Endodermal cell (in vitro differentiated cells): ENCODE results near the gene DSTN. TPM values are rescaled to one million over a fixed set of nuclear protein-coding genes. Genes with fewer than 3 reads are reported as not detected.

ENCODE experiments used
- DNase-seq: peaks from one replicate; pipeline ENCODE4 v3.0.0-alpha.2; 2017
- H3K27ac ChIP-seq: 2 replicates; pipeline ENCODE4 v1.5.1; 2013; ENCODE audit warnings: mild to moderate bottlenecking, low read depth, low read length, moderate library complexity
- H3K27me3 ChIP-seq: 2 replicates; pipeline ENCODE4 v1.6.1; 2013; ENCODE audit warnings: mild to moderate bottlenecking, low read length, moderate library complexity; ENCODE audit not compliant: insufficient read depth, control insufficient read depth, poor library complexity, severe bottlenecking
- H3K36me3 ChIP-seq: 2 replicates; pipeline ENCODE4 v1.7.0; 2013; ENCODE audit warnings: mild to moderate bottlenecking, low read length, moderate library complexity; ENCODE audit not compliant: control insufficient read depth, insufficient read depth
- H3K4me1 ChIP-seq: one replicate; pipeline ENCODE4 v1.7.0; 2013; ENCODE audit warnings: low read length; ENCODE audit not compliant: control insufficient read depth, insufficient read depth
- H3K4me3 ChIP-seq: 2 replicates; pipeline ENCODE4 v1.5.1; 2013; ENCODE audit warnings: mild to moderate bottlenecking, low read length, moderate library complexity
- H3K9ac ChIP-seq: 2 replicates; pipeline ENCODE4 v1.6.1; 2013; ENCODE audit warnings: mild to moderate bottlenecking, low read length, moderate library complexity; ENCODE audit not compliant: poor library complexity, severe bottlenecking; ENCODE audit errors: extremely low read depth
- H3K9me3 ChIP-seq: 2 replicates; pipeline ENCODE4 v1.6.1; 2013; ENCODE audit warnings: mild to moderate bottlenecking, low read length, moderate library complexity; ENCODE audit not compliant: control insufficient read depth
- H3K27ac Mint-ChIP-seq: 2 replicates; pipeline ENCODE4 v1.8.0; 2020; ENCODE audit warnings: mixed read lengths
- H3K27me3 Mint-ChIP-seq: 2 replicates; pipeline ENCODE4 v1.8.0; 2021; ENCODE audit warnings: mild to moderate bottlenecking, mixed read lengths; ENCODE audit not compliant: insufficient read depth
- H3K36me3 Mint-ChIP-seq: 2 replicates; pipeline ENCODE4 v1.8.0; 2020; ENCODE audit warnings: low read depth, mixed read lengths
- H3K4me1 Mint-ChIP-seq: 2 replicates; pipeline ENCODE4 v1.8.0; 2020; ENCODE audit warnings: mixed read lengths
- H3K4me3 Mint-ChIP-seq: 2 replicates; pipeline ENCODE4 v1.8.0; 2020; ENCODE audit warnings: mild to moderate bottlenecking, moderate library complexity, mixed read lengths
- H3K9me3 Mint-ChIP-seq: 2 replicates; pipeline ENCODE4 v1.8.0; 2020; ENCODE audit warnings: mild to moderate bottlenecking, mixed read lengths
- CTCF ChIP-seq: fragments of 200-600 bp; sonication (generic); conservative IDR thresholded peaks from 2 replicates; pipeline ENCODE4 v1.5.0; 2021; ENCODE audit warnings: antibody characterized with exemption, mild to moderate bottlenecking
- WGBS, 2 experiments: methylation state at CpG; one replicate each; pipeline versions ENCODE4 v1.1.5 to v1.1.7; 2013; ENCODE audit warnings: missing lambda C conversion rate in 2 of 2, mixed read lengths in 1 of 2; ENCODE audit not compliant: insufficient coverage in 1 of 2, insufficient read length in 1 of 2; 5-methylcytosine and 5-hydroxymethylcytosine counted together
- total RNA-seq, 2 donors: library from RNA; stranded (reverse); fragmentation: NEBNext Ultra II Directional in 1 of 2; extraction: Animal tissue kit (Norgen Biotek cat#: 25700) in 1 of 2; gene quantifications; 2 replicates in 1 of 2; 3 replicates in 1 of 2; pipeline ENCODE4 v1.2.1, GENCODE V29; 2021

DSTN gene
- total RNA-seq, 2 donors from 2014 or later, result 196 to 204 TPM

- H3K9me3 ChIP-seq, result no peaks in the 10 kb centered on the region
- no peak overlapping the region for H3K4me3 ChIP-seq
- no peak overlapping the region for H3K27ac ChIP-seq
- TF ChIP-seq CTCF, result no peak
- no peak overlapping the region for H3K9ac ChIP-seq
- no peaks in the 10 kb centered on the region for H3K36me3 ChIP-seq
- Mint-ChIP-seq H3K9me3 (no peaks in the 10 kb centered on the region), H3K27ac (no peak overlapping the region), H3K27me3 (peaks cover 3% of the 10 kb centered on the region), H3K4me3 (no peak overlapping the region), H3K4me1 (peaks cover 4% of the 10 kb centered on the region), H3K36me3 (no peaks in the 10 kb centered on the region)
- no peak for DNase-seq
- no peaks in the 10 kb centered on the region for H3K4me1 ChIP-seq
- 88 to 98% methylated on average over 4 to 5 of the region's 5 CpGs for WGBS, 2 experiments
- H3K27me3 ChIP-seq, result no peaks in the 10 kb centered on the region
Observed at GRCh38 chr20:17523326-17523725, 46.5 kb upstream of the DSTN start.

- Mint-ChIP-seq H3K27me3 (peaks cover 3% of the 10 kb centered on the region), H3K4me3 (no peak overlapping the region), H3K36me3 (no peaks in the 10 kb centered on the region), H3K4me1 (peaks cover 4% of the 10 kb centered on the region), H3K9me3 (no peaks in the 10 kb centered on the region), H3K27ac (no peak overlapping the region)
- H3K36me3 ChIP-seq, result no peaks in the 10 kb centered on the region
- H3K4me3 ChIP-seq, result no peak overlapping the region
- WGBS, 2 experiments, result 91 to 96% methylated on average over 7 to 8 of the region's 8 CpGs
- no peak overlapping the region for H3K9ac ChIP-seq
- DNase-seq, result no peak
- no peaks in the 10 kb centered on the region for H3K4me1 ChIP-seq
- no peaks in the 10 kb centered on the region for H3K27me3 ChIP-seq
- TF ChIP-seq CTCF, result no peak
- H3K27ac ChIP-seq, result no peak overlapping the region
- H3K9me3 ChIP-seq, result no peaks in the 10 kb centered on the region
Observed at GRCh38 chr20:17524560-17524959, 45.3 kb upstream of the DSTN start.

- Mint-ChIP-seq H3K4me3 (no peak overlapping the region), H3K9me3 (no peaks in the 10 kb centered on the region), H3K27me3 (peaks cover 7% of the 10 kb centered on the region), H3K4me1 (peaks cover 4% of the 10 kb centered on the region), H3K27ac (no peak overlapping the region), H3K36me3 (no peaks in the 10 kb centered on the region)
- Histone ChIP-seq H3K4me3 (no peak overlapping the region), H3K4me1 (no peaks in the 10 kb centered on the region), H3K9me3 (no peaks in the 10 kb centered on the region), H3K36me3 (no peaks in the 10 kb centered on the region), H3K27me3 (no peaks in the 10 kb centered on the region), H3K9ac (no peak overlapping the region), H3K27ac (no peak overlapping the region)
- no peak for TF ChIP-seq CTCF
- 80 to 100% methylated on average over 1 to 4 of the region's 5 CpGs for WGBS, 2 experiments
- no peak for DNase-seq
Observed at GRCh38 chr20:17525132-17525531, 44.7 kb upstream of the DSTN start.
